Ovary (tissue), 3 donors: ENCODE results near the gene SLC27A2.

ENCODE experiments used
- CTCF ChIP-seq, 3 donors: fragments of 450-650 bp in 2 of 3; fragments of 200-600 bp in 1 of 3; IDR thresholded peaks; one replicate each; pipeline versions ENCODE4 v1.5.1 to v1.8.0; 2016 to 2022; ENCODE audit warnings: antibody characterized with exemption in 3 of 3, mild to moderate bottlenecking in 1 of 3
- EP300 ChIP-seq: sonication (generic); formaldehyde crosslinking; IDR thresholded peaks from one replicate; pipeline ENCODE4 v1.6.1; 2017; ENCODE audit warnings: antibody characterized with exemption
- POLR2A ChIP-seq: fragments of 450-650 bp; IDR thresholded peaks from one replicate; pipeline ENCODE4 v1.6.1; 2017; ENCODE audit warnings: antibody characterized with exemption, mild to moderate bottlenecking, moderate library complexity
- donor health status: DM: no; HTN: no; CAD: no.

DNA sequence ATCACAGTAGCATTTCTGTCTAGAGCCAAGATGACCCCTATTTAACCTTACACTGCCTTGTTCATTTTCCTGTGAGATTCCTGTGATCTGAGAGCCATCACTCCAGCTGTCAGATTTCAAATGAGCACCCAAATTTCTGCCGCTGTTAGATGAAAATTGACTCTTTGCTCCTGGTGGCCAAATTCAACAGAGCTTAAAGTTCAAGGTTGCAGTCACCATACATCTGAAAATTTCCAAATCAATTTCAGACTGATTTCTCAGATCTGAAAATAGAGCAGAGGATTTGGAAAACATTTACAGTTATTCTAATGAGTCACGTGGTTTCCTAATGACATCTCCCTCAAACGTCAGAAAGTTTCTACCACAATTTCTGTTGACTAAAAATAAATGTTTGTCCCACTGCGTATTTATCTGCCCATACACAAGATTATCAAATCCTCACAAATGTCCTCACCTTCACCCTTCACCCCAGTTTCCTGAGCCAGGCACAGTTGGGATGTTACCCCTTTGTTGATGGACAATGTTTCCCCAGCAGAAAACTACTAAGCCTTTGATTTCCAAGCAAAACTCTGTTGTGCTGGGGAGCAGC lies 67.1 kb downstream of the SLC27A2 start:
- TF ChIP-seq CTCF (IDR thresholded peaks at IDR 0.05) (no peak), POLR2A (no peak), EP300 (no peak)
